SK-N-SH (cell line): ENCODE measurements around the gene LIMK1. TPM values are rescaled to one million over a fixed set of nuclear protein-coding genes. Genes with fewer than 3 reads are reported as not detected.

Experiments
- CTCF ChIA-PET: fragments of 300-600, 350-600 bp; formaldehyde crosslinking; extraction: SDS; loops from one replicate; lab custom pipeline; 2021; lab: Yijun Ruan, JAX
- POLR2A ChIA-PET: fragments of 350-600 bp; sonication (Branson Sonifier 250); formaldehyde crosslinking; extraction: SDS; loops from one replicate; lab custom pipeline; 2020; ENCODE audit warnings: antibody characterized with exemption, inconsistent platforms; lab: Yijun Ruan, JAX
- DNase-seq: peaks from one replicate; pipeline ENCODE4 v3.0.0; 2012
- H2AFZ ChIP-seq: fragments of 200-600 bp; sonication (generic); 2 replicates; pipeline ENCODE4 v1.8.1; 2016; ENCODE audit warnings: antibody characterized with exemption, mild to moderate bottlenecking, low read depth
- H3F3A ChIP-seq: fragments of 200-600 bp; sonication (generic); replicated peaks from 2 replicates; pipeline ENCODE3; 2016; ENCODE audit warnings: antibody characterized with exemption, mild to moderate bottlenecking; ENCODE audit not compliant: insufficient read depth
- H3K27ac ChIP-seq, 2 experiments: fragments of 200-500 bp in 1 of 2; fragments of 200-600 bp in 1 of 2; sonication (Bioruptor generic) in 1 of 2; sonication (generic), shearing (Covaris generic) in 1 of 2; 2 replicates each; pipeline versions ENCODE4 v1.5.1 to v1.6.1; 2014 to 2016; ENCODE audit warnings: low read depth in 2 of 2, inconsistent platforms in 1 of 2, low read length in 1 of 2, mild to moderate bottlenecking in 1 of 2, mixed read lengths in 1 of 2
- H3K27me3 ChIP-seq: fragments of 200-600 bp; sonication (generic), shearing (Covaris generic); 2 replicates; pipeline ENCODE4 v1.6.1; 2016; ENCODE audit warnings: mixed run types; ENCODE audit not compliant: insufficient read depth
- H3K36me3 ChIP-seq, 2 experiments: fragments of 200-500 bp in 1 of 2; fragments of 200-600 bp in 1 of 2; sonication (Bioruptor generic) in 1 of 2; sonication (generic) in 1 of 2; replicated peaks in 1 of 2; 2 replicates each; pipeline versions ENCODE3 to v1.5.1; 2014 to 2016; ENCODE audit warnings: low read length in 1 of 2, mild to moderate bottlenecking in 1 of 2; ENCODE audit not compliant: insufficient read depth in 2 of 2, control insufficient read depth in 1 of 2
- H3K4me1 ChIP-seq, 2 experiments: fragments of 200-500 bp in 1 of 2; fragments of 200-600 bp in 1 of 2; sonication (Bioruptor generic) in 1 of 2; sonication (generic), shearing (Covaris generic) in 1 of 2; 2 replicates each; pipeline versions ENCODE4 v1.5.1 to v1.6.1; 2014 to 2016; ENCODE audit warnings: low read depth in 1 of 2, low read length in 1 of 2, mixed run types in 1 of 2; ENCODE audit not compliant: insufficient read depth in 2 of 2, control insufficient read depth in 1 of 2
- H3K4me2 ChIP-seq: fragments of 200-600 bp; sonication (generic), shearing (Covaris generic); 2 replicates; pipeline ENCODE4 v1.6.1; 2017; ENCODE audit warnings: mixed run types
- H3K4me3 ChIP-seq, 2 experiments: fragments of 200-500 bp in 1 of 2; fragments of 200-600 bp in 1 of 2; sonication (Bioruptor generic) in 1 of 2; sonication (generic), shearing (Covaris generic) in 1 of 2; 2 replicates each; pipeline versions ENCODE4 v1.5.1 to v1.8.1; 2014 to 2016; ENCODE audit warnings: low read depth in 2 of 2, inconsistent platforms in 1 of 2, low read length in 1 of 2, mild to moderate bottlenecking in 1 of 2, mixed read lengths in 1 of 2, moderate library complexity in 1 of 2
- H3K79me2 ChIP-seq: fragments of 200-600 bp; sonication (generic); 2 replicates; pipeline ENCODE4 v1.8.1; 2017; ENCODE audit warnings: mild to moderate bottlenecking; ENCODE audit not compliant: insufficient read depth
- H3K9ac ChIP-seq: fragments of 200-600 bp; sonication (generic); 2 replicates; pipeline ENCODE4 v1.6.1; 2017; ENCODE audit warnings: mixed run types
- H3K9me2 ChIP-seq: fragments of 200-600 bp; sonication (generic); 2 replicates; pipeline ENCODE4 v1.6.1; 2017; ENCODE audit warnings: mixed run types
- H3K9me3 ChIP-seq: fragments of 200-600 bp; sonication (generic); 2 replicates; pipeline ENCODE4 v1.6.1; 2017; ENCODE audit warnings: mixed run types, mild to moderate bottlenecking, moderate library complexity
- H4K20me1 ChIP-seq: fragments of 200-600 bp; sonication (generic); 2 replicates; pipeline ENCODE4 v1.6.1; 2017; ENCODE audit warnings: mild to moderate bottlenecking, mixed run types; ENCODE audit not compliant: insufficient read depth
- ELF1 ChIP-seq: IDR thresholded peaks from 2 replicates; pipeline ENCODE4 v1.4.0; 2012
- GATA2 ChIP-seq: sonication (generic); formaldehyde crosslinking; IDR thresholded peaks from 2 replicates; pipeline ENCODE4 v1.5.0; 2020; ENCODE audit warnings: mild to moderate bottlenecking, missing genetic modification reagents
- POLR2AphosphoS5 ChIP-seq: IDR thresholded peaks from 2 replicates; pipeline ENCODE4 v1.6.1; 2012; ENCODE audit warnings: low read depth, low read length
- RFX5 ChIP-seq: IDR thresholded peaks from 2 replicates; pipeline ENCODE4 v1.6.1; 2012; ENCODE audit warnings: mild to moderate bottlenecking, improper control_type of control experiment, low read length
- TAF1 ChIP-seq: IDR thresholded peaks from 2 replicates; pipeline ENCODE4 v1.6.1; 2012; ENCODE audit warnings: low read depth, mild to moderate bottlenecking, low read length, moderate library complexity, borderline replicate concordance
- YY1 ChIP-seq: IDR thresholded peaks from 2 replicates; pipeline ENCODE4 v1.4.0; 2012; ENCODE audit warnings: low read depth, mild to moderate bottlenecking
- WGBS: methylation state at CpG from one replicate; pipeline ENCODE4 v1.1.6; 2017; ENCODE audit warnings: low lambda C conversion rate; 5-methylcytosine and 5-hydroxymethylcytosine counted together
- polyA plus RNA-seq, 3 experiments: library from polyadenylated mRNA; depleted of rRNA; stranded (reverse); fragments of >200 nt; gene quantifications; 2 replicates each; pipeline ENCODE4 v1.2.3, GENCODE V29; 2012
- TF ChIP-seq, protein P1 (sequence below): fragments of 150-350 bp; IDR thresholded peaks from 2 replicates; pipeline ENCODE4 v1.6.1; 2017; ENCODE audit warnings: antibody characterized with exemption, low read length, low read depth, borderline replicate concordance
- TF ChIP-seq, protein P2 (sequence below): IDR thresholded peaks from 2 replicates; pipeline ENCODE4 v1.4.0; 2012; ENCODE audit warnings: low read depth, borderline replicate concordance
- TF ChIP-seq, protein P3 (sequence below): IDR thresholded peaks from 2 replicates; pipeline ENCODE4 v1.4.0; 2012; ENCODE audit warnings: low read depth, borderline replicate concordance
- TF ChIP-seq, protein P4 (sequence below): IDR thresholded peaks from 2 replicates; pipeline ENCODE4; 2012

Gene LIMK1
- polyA plus RNA-seq, 1 of the 3 experiments (the other 2 are of a cell fraction), result 86.6 TPM

DNA sequence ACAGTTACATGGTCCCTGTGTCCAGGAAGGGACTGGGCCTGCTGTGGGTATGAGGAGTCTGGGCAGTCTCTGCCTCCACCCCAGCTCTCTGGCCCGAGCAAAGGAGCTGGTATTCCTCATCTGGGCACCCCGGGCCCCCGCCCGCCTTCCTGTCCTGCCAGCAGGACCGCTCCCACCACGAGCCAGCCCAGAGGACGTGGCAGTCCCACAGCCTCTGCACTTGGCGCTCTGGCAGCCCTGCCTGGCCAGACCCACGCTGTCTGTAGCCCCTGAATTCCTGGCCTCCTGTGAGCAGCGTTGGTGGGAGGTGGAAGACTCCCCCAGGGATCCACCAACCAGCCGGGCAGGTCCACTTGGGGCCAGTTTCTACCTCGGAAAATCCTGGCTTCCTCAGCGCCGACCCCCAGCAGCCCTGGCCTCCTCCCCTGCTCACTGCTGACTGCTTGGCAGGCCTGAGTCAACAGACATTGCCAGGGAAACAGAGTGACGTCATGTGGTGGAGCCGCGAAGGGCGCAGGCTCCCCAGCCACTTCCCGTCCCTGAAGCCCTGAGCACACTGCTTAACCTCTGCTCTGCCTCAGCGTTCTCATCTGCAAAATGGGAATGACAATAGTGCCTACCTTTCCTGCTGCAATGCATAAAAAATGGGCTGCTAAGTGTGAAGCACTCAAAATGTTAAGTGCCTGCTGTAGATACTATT, 21.6 kb upstream of the LIMK1 start (continued):
- TF ChIP-seq GATA2, result no peak
- TF ChIP-seq YY1, result no peak; the same call in 1 of the 2 replicates
- TF ChIP-seq, protein P1, sequence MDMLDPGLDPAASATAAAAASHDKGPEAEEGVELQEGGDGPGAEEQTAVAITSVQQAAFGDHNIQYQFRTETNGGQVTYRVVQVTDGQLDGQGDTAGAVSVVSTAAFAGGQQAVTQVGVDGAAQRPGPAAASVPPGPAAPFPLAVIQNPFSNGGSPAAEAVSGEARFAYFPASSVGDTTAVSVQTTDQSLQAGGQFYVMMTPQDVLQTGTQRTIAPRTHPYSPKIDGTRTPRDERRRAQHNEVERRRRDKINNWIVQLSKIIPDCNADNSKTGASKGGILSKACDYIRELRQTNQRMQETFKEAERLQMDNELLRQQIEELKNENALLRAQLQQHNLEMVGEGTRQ, result no peak
- TF ChIP-seq ELF1, result peak; percentile 54
- TF ChIP-seq, protein P2, sequence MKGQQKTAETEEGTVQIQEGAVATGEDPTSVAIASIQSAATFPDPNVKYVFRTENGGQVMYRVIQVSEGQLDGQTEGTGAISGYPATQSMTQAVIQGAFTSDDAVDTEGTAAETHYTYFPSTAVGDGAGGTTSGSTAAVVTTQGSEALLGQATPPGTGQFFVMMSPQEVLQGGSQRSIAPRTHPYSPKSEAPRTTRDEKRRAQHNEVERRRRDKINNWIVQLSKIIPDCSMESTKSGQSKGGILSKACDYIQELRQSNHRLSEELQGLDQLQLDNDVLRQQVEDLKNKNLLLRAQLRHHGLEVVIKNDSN, result no peak; the same call in 1 of the 2 replicates
- peak; percentile 25; the same call in 1 of the 2 replicates for TF ChIP-seq TAF1
- TF ChIP-seq, protein P3, sequence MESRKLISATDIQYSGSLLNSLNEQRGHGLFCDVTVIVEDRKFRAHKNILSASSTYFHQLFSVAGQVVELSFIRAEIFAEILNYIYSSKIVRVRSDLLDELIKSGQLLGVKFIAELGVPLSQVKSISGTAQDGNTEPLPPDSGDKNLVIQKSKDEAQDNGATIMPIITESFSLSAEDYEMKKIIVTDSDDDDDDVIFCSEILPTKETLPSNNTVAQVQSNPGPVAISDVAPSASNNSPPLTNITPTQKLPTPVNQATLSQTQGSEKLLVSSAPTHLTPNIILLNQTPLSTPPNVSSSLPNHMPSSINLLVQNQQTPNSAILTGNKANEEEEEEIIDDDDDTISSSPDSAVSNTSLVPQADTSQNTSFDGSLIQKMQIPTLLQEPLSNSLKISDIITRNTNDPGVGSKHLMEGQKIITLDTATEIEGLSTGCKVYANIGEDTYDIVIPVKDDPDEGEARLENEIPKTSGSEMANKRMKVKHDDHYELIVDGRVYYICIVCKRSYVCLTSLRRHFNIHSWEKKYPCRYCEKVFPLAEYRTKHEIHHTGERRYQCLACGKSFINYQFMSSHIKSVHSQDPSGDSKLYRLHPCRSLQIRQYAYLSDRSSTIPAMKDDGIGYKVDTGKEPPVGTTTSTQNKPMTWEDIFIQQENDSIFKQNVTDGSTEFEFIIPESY, result no peak

DNA sequence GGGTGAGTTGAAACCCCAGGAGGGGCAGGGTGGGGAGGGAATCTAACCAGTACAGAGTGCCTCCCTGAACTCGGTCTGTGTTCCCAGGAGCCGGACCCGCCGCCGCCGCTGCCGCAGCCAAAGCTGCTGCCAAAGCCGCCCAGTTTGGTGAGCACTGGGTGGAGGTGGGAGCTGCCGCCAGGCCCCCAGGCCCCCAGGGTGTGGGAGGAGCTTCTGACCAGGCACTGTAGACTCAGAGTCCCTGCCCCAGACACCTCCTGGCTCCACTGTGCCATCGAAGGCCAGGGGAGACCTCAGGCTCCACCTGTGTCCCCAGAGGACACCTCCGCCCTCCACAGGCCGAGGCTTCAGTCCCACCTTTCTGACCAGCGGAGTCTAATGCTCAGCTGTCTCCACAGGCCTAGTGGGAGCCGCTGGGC, 20.4 kb upstream of the LIMK1 start:
- ChIA-PET CTCF (no interaction called here), POLR2A (no interaction called here)
- peaks cover 4% of the 10 kb centered on the region for H3F3A ChIP-seq
- H2AFZ ChIP-seq, result no peak overlapping the region
- H3K27ac ChIP-seq, result no peak overlapping the region
- H3K9me2 ChIP-seq, result no peaks in the 10 kb centered on the region
- peak; percentile 39 for DNase-seq
- no peaks in the 10 kb centered on the region for H4K20me1 ChIP-seq
- no peaks in the 10 kb centered on the region for H3K36me3 ChIP-seq
- H3K9me3 ChIP-seq, result no peaks in the 10 kb centered on the region
- H3K27me3 ChIP-seq, result no peaks in the 10 kb centered on the region
- no peaks in the 10 kb centered on the region for H3K79me2 ChIP-seq
- no peak overlapping the region for H3K4me3 ChIP-seq
- H3K9ac ChIP-seq, result no peak overlapping the region
- no peak overlapping the region for H3K4me2 ChIP-seq
- no peak for TF ChIP-seq POLR2AphosphoS5
- WGBS, result 93% methylated on average over 13 of the region's 14 CpGs
- H3K4me1 ChIP-seq, result no peaks in the 10 kb centered on the region

DNA sequence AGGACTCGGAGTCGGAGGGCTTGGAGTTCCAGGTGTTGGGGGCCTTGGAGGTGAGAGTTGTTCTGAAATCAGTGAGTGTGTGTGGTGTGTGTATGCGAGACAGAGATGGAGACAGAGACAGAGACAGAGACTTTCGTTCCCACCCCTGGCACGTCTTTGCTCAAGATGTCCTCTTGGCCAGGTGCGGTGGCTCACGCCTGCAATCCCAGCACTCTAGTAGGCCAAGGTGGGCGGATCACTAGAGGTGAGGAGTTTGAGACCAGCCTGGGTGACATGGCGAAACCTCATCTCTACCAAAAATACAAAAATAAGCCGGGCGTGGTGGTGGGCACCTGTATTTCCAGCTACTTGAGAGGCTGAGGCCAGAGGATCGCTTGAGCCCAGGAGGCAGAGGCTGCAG, 20.0 kb upstream of the LIMK1 start:
- TF ChIP-seq, protein P4, sequence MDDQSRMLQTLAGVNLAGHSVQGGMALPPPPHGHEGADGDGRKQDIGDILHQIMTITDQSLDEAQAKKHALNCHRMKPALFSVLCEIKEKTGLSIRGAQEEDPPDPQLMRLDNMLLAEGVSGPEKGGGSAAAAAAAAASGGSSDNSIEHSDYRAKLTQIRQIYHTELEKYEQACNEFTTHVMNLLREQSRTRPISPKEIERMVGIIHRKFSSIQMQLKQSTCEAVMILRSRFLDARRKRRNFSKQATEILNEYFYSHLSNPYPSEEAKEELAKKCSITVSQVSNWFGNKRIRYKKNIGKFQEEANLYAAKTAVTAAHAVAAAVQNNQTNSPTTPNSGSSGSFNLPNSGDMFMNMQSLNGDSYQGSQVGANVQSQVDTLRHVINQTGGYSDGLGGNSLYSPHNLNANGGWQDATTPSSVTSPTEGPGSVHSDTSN, result no peak
- no peak for TF ChIP-seq RFX5
- TF ChIP-seq, all 33 proteins: peak for 0
- Histone ChIP-seq H3K36me3 (no peaks in the 10 kb centered on the region), H3K9me3 (no peaks in the 10 kb centered on the region), H3K79me2 (no peaks in the 10 kb centered on the region), H3K4me2 (no peak overlapping the region), H4K20me1 (no peaks in the 10 kb centered on the region), H3K4me3 (no peak overlapping the region), H3K9me2 (no peaks in the 10 kb centered on the region), H3K27ac (no peak overlapping the region), H3F3A (peaks cover 5% of the 10 kb centered on the region), H3K27me3 (no peaks in the 10 kb centered on the region), H3K4me1 (no peaks in the 10 kb centered on the region), H2AFZ (no peak overlapping the region), H3K9ac (no peak overlapping the region)
- WGBS, result 97% methylated on average over 12 of the region's 12 CpGs
- ChIA-PET CTCF (interaction anchor here (2.0 kb wide), 1 partner anchor 337 kb away, joined by 11 read pairs; no protein-coding TSS in a partner anchor), POLR2A (no interaction called here)
- DNase-seq, result no peak
